ENCODE data around the gene PIKFYVE.

The PIKFYVE gene

GRCh38 chr2:208274748-208275147 is 8.7 kb downstream of the PIKFYVE start:
- no peak for TF ChIP-seq EZH2phosphoT487 (conservative IDR thresholded peaks at IDR 0.05; ENCODE audit: low read length)
- TF ChIP-seq, protein P1, sequence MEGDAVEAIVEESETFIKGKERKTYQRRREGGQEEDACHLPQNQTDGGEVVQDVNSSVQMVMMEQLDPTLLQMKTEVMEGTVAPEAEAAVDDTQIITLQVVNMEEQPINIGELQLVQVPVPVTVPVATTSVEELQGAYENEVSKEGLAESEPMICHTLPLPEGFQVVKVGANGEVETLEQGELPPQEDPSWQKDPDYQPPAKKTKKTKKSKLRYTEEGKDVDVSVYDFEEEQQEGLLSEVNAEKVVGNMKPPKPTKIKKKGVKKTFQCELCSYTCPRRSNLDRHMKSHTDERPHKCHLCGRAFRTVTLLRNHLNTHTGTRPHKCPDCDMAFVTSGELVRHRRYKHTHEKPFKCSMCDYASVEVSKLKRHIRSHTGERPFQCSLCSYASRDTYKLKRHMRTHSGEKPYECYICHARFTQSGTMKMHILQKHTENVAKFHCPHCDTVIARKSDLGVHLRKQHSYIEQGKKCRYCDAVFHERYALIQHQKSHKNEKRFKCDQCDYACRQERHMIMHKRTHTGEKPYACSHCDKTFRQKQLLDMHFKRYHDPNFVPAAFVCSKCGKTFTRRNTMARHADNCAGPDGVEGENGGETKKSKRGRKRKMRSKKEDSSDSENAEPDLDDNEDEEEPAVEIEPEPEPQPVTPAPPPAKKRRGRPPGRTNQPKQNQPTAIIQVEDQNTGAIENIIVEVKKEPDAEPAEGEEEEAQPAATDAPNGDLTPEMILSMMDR (IDR thresholded peaks at IDR 0.05; ENCODE audit: insufficient read depth, low read length, poor library complexity, severe bottlenecking), result no peak
- no peak overlapping the region for H2AFZ ChIP-seq (ENCODE audit: low read depth, low read length, severe bottlenecking)
- H3K27me3 ChIP-seq (ENCODE audit: low read length), result no peaks in the 10 kb centered on the region
- H3K36me3 ChIP-seq (ENCODE audit: low read length), result peaks cover 51% of the 10 kb centered on the region
- H3K4me2 ChIP-seq (ENCODE audit: low read depth, low read length, poor library complexity, severe bottlenecking), result no peak overlapping the region
- no peak overlapping the region for H3K27ac ChIP-seq (ENCODE audit: low read depth, low read length)
- H3F3A ChIP-seq (ENCODE audit: insufficient read depth), result no peaks in the 10 kb centered on the region
- H3K79me2 ChIP-seq (ENCODE audit: insufficient read depth, low read length), result peaks cover 7% of the 10 kb centered on the region
- no peak overlapping the region for H3K4me3 ChIP-seq (ENCODE audit: insufficient read depth, low read length, poor library complexity, severe bottlenecking)
- no peaks in the 10 kb centered on the region for H4K20me1 ChIP-seq (ENCODE audit: low read depth, low read length)
- no peak overlapping the region for H3K9ac ChIP-seq (ENCODE audit: low read length)
- peaks cover 5% of the 10 kb centered on the region; the same call in 1 of the 2 replicates for H3K9me3 ChIP-seq (ENCODE audit: insufficient read depth, low read length)
- H3K9me2 ChIP-seq (replicated peaks; ENCODE audit: insufficient read depth, low read length), result no peaks in the 10 kb centered on the region

GRCh38 chr2:208278549-208278948 is 12.5 kb downstream of the PIKFYVE start:
- no peaks in the 10 kb centered on the region for H3K9me2 ChIP-seq (replicated peaks; ENCODE audit: insufficient read depth, low read length)
- no peaks in the 10 kb centered on the region for H3K79me2 ChIP-seq (ENCODE audit: insufficient read depth, low read length)
- peaks cover 51% of the 10 kb centered on the region for H3K36me3 ChIP-seq (ENCODE audit: low read length)
- no peak overlapping the region for H3K4me3 ChIP-seq (ENCODE audit: insufficient read depth, low read length, poor library complexity, severe bottlenecking)
- H3K9ac ChIP-seq (ENCODE audit: low read length), result no peak overlapping the region
- no peaks in the 10 kb centered on the region for H4K20me1 ChIP-seq (ENCODE audit: low read depth, low read length)
- no peak overlapping the region for H3K27ac ChIP-seq (ENCODE audit: low read depth, low read length)
- no peak for TF ChIP-seq EZH2phosphoT487 (conservative IDR thresholded peaks at IDR 0.05; ENCODE audit: low read length)
- TF ChIP-seq, protein P1 (IDR thresholded peaks at IDR 0.05; ENCODE audit: insufficient read depth, low read length, poor library complexity, severe bottlenecking), result no peak
- H2AFZ ChIP-seq (ENCODE audit: low read depth, low read length, severe bottlenecking), result no peak overlapping the region
- no peaks in the 10 kb centered on the region for H3F3A ChIP-seq (ENCODE audit: insufficient read depth)
- peaks cover 5% of the 10 kb centered on the region; the same call in 1 of the 2 replicates for H3K9me3 ChIP-seq (ENCODE audit: insufficient read depth, low read length)
- H3K27me3 ChIP-seq (ENCODE audit: low read length), result no peaks in the 10 kb centered on the region
- no peak overlapping the region for H3K4me2 ChIP-seq (ENCODE audit: low read depth, low read length, poor library complexity, severe bottlenecking)

DNA sequence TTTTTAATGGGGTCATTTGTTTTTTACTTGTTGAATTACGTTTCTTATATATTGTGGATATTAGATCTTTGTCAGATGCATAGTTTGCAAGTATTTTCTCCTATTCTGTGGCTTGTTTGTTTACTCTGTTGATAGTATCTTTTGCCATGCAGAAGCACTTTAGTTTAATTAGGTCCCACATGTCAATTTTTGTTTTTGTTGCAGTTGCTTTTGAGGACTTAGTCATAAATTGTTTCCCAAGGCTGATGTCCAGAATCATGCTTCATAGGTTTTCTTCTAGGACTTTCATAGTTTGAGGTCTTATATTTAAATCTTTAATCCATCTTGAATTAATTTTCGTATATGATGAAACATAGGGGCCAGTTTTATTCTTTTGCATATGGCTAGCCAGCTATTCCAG is 13.2 kb downstream of the PIKFYVE start:
- H3K4me2 ChIP-seq (ENCODE audit: low read depth, low read length, poor library complexity, severe bottlenecking), result no peak overlapping the region
- H3F3A ChIP-seq (ENCODE audit: insufficient read depth), result no peaks in the 10 kb centered on the region
- no peak overlapping the region for H3K4me3 ChIP-seq (ENCODE audit: insufficient read depth, low read length, poor library complexity, severe bottlenecking)
- H3K27me3 ChIP-seq (ENCODE audit: low read length), result no peaks in the 10 kb centered on the region
- peaks cover 45% of the 10 kb centered on the region for H3K36me3 ChIP-seq (ENCODE audit: low read length)
- H4K20me1 ChIP-seq (ENCODE audit: low read depth, low read length), result no peaks in the 10 kb centered on the region
- no peaks in the 10 kb centered on the region for H3K79me2 ChIP-seq (ENCODE audit: insufficient read depth, low read length)
- H3K9ac ChIP-seq (ENCODE audit: low read length), result no peak overlapping the region
- TF ChIP-seq, protein P1 (IDR thresholded peaks at IDR 0.05; ENCODE audit: insufficient read depth, low read length, poor library complexity, severe bottlenecking), result no peak
- no peak for TF ChIP-seq EZH2phosphoT487 (conservative IDR thresholded peaks at IDR 0.05; ENCODE audit: low read length)
- H3K9me2 ChIP-seq (replicated peaks; ENCODE audit: insufficient read depth, low read length), result no peaks in the 10 kb centered on the region
- H2AFZ ChIP-seq (ENCODE audit: low read depth, low read length, severe bottlenecking), result no peak overlapping the region
- H3K9me3 ChIP-seq (ENCODE audit: insufficient read depth, low read length), result peaks cover 5% of the 10 kb centered on the region; the same call in 1 of the 2 replicates
- H3K27ac ChIP-seq (ENCODE audit: low read depth, low read length), result no peak overlapping the region
